Hematopoietic multipotent progenitor cell treated with erythropoietin and hydrocortisone succinate and interleukin-3 and kit ligand, for 6 days (in vitro differentiated cells): ENCODE data around the gene EME2.

Experiments
- DNase-seq: peaks from one replicate; pipeline ENCODE4 v3.0.0-alpha.2; 2015

Gene EME2

GRCh38 chr16:1745900-1746692, 26.5 kb upstream of the EME2 start:
- DNase-seq = no peak

- DNase-seq = no peak
Measured at GRCh38 chr16:1746693-1747195, 25.9 kb upstream of the EME2 start.

- no peak for DNase-seq
Measured at GRCh38 chr16:1747934-1748333, 24.7 kb upstream of the EME2 start.

- no peak for DNase-seq
Measured at GRCh38 chr16:1749152-1750117, 23.2 kb upstream of the EME2 start.

DNA sequence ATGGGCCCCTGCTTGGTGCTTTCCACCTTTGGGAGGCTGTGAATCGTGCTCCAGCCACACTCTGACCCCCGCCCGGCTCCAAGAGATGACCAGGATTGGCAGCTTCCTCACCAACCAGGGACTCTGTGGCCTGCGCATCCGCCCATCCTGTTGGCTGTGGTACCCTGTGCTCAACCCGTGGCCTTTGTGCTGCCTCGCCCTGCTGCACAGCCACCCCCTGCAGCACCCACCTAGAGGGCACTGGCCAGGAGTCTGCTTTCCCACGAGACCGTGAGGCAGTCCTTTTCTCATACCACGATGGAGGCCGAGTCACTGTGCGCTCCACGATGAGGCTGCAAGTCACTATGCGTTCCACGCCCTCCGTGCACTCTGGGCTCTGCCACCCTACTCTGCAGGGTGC, 20.7 kb upstream of the EME2 start:
- DNase-seq = no peak

DNA sequence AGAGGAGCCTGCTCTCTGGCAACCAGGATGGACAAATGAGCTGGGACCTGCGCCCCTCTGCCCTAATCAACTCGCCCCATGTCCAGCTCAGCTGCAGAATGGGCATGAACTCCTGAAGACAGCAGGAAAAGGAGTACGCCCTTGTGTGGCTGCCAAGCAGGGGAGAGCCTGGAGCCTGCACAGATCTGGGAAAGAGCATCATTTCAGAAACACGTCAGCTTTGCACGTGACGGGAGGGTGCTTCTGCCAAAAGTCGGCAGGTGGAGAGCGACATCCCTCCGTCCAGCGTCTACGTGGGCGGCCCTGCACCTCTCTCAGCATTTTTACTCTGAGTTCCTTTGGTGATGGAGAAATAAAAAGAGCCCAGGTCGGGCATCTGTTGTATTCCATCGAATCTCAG, 19.8 kb upstream of the EME2 start:
- no peak for DNase-seq

DNA sequence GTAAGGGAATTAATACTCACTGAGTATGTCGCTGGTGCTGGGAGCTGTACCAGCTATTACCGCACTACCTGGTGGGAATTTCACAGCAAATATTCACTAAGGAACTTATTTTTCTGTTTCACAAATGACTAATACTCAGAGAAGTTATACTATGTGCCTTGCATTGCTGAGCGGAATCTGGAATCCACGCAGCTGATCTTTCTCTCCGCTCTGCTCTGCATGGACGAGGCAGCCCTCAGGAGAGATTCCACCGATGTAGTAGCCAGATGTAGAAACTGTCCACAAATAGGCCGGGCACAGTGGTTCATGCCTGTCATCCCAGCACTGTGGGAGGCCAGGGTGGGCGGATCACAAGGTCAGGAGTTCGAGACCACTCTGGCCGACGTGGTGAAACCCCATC, 18.4 kb upstream of the EME2 start:
- no peak for DNase-seq

DNA sequence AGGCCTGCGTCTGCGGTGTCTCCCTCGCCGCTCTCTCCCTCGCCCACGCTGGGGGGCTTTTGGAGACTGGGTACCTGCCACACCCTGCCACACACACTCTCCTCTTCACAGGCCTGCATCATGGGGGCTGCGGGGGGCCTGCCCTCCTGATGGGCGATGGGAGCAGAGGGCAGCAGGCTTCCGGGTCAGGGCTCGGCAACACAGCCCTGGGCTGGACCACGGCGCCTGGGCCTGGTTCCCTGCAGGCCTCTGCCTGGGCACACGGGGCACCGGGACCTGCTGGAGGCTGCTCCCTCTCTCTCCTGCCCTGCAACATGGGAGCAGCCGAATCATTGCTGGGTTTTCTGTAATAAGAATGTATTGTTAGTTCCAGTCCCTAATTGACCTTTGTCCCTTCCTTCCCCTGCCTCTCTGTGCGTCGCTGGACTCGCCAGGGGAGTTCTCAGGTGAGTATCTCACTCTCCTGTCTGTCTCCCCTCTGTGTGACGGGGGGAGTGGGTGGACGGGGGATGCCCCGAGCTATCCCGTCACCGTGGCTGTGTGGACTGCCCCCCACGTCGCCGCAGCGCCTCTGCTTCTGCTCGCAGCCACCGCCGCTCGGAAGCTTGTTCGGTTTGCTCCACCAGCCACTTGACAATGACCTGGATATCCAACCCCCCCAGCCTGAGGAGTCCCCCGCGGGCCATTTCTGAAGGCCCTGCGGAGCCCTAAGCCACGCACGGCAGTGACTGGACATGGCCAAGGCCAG, 14.7 kb upstream of the EME2 start:
- no peak for DNase-seq

- no peak for DNase-seq
Measured at GRCh38 chr16:1758923-1759322, 13.7 kb upstream of the EME2 start.

GRCh38 chr16:1759511-1759910, 13.1 kb upstream of the EME2 start:
- DNase-seq = no peak

- no peak for DNase-seq
Measured at GRCh38 chr16:1760911-1761310, 11.7 kb upstream of the EME2 start.

DNA sequence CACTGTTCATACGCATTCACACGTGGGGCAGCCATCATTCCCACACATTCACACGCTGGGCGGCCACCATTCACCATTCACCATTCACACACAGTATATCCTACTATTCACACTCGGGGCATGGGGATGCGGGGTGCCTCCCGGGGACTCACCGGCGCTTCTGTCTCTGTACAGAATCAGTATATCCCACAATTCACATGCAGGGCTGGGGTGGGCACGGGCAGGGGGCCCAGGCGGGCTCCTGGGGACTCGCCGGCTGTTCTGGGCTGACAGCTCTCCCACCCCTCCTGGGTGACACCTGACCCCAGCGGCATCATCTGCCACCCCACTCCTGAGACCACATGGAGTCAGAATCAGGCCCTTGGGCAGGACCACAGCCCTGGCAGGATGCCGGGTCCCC, 10.9 kb upstream of the EME2 start:
- DNase-seq = no peak

DNA sequence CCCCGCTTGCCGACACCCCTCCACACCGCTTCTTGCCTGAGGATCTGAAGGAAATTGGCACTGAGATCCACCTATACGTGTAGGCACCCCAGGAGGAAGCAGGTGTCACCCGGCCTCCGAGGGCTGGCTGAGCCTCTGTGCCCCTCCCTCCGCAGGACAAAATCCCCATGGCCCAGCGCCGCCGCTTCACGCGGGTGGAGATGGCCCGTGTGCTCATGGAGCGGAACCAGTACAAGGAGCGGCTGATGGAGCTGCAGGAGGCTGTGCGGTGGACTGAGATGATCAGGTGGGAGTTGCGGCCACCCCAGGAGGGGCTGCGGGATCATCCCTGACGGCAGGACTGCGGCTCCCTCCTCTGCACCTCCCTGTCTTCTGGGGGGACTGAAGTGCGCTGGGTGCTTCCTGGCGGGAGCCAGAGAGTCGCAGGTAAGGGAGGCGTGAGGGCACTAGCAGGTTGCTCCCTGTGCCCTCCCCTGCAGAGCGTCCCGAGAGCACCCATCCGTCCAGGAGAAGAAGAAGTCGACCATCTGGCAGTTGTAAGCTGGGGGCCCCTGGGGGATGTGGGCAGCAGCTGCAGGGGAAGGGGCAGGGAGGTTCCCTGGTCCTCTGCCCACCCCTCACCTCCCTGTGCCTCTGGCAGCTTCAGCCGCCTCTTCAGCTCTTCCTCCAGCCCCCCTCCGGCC, 10.3 kb upstream of the EME2 start:
- no peak for DNase-seq

DNA sequence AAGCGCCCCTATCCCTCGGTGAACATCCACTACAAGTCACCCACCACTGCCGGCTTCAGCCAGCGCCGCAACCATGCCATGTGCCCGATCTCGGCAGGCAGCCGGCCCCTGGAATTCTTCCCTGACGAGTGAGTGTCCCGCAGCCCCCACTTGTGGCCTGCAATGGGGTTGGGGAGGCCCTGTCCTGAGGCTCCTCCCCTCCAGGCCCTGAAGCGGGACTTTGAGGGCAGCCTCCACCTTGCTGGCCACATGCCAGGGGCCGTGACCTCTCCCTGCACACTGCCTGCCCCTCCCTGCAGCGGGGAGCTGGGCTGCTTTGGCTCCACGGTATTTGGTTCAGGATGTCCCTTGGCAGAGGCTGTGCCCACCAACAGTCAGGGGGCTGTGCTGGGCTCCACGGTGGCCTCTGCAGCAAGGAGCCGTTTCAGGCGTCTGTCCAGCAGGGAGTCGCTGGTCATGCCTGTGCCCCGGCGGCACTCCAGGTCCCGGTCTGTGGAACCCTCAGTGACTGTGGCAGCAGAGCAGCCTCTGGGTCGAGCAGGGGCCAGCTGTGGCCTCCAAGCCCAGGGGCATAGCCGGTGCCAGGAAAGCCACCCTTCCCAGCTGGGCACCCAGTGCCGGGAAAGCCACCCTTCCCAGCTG, 9.6 kb upstream of the EME2 start:
- no peak for DNase-seq

- no peak for DNase-seq
Measured at GRCh38 chr16:1763521-1764511, 8.8 kb upstream of the EME2 start.

- DNase-seq = no peak
Measured at GRCh38 chr16:1764971-1765370, 7.6 kb upstream of the EME2 start.

GRCh38 chr16:1765826-1766225, 6.8 kb upstream of the EME2 start:
- DNase-seq = no peak

DNA sequence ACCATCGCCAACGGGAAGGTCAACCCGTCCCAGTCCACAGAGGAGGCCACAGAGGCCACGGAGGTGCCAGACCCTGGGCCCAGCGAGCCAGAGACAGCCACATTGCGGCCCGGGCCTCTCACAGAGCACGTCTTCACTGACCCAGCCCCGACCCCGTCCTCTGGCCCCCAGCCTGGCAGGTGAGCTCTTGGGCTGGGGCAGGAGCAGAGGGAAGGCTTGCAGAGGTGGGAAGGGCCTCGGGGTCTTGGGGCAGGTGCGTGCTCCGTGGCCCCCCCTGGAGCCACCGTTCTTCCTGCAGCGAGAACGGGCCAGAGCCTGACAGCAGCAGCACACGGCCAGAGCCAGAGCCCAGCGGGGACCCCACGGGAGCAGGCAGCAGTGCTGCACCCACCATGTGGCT, 6.4 kb upstream of the EME2 start:
- no peak for DNase-seq

GRCh38 chr16:1766701-1767100, 5.9 kb upstream of the EME2 start:
- DNase-seq = no peak

DNA sequence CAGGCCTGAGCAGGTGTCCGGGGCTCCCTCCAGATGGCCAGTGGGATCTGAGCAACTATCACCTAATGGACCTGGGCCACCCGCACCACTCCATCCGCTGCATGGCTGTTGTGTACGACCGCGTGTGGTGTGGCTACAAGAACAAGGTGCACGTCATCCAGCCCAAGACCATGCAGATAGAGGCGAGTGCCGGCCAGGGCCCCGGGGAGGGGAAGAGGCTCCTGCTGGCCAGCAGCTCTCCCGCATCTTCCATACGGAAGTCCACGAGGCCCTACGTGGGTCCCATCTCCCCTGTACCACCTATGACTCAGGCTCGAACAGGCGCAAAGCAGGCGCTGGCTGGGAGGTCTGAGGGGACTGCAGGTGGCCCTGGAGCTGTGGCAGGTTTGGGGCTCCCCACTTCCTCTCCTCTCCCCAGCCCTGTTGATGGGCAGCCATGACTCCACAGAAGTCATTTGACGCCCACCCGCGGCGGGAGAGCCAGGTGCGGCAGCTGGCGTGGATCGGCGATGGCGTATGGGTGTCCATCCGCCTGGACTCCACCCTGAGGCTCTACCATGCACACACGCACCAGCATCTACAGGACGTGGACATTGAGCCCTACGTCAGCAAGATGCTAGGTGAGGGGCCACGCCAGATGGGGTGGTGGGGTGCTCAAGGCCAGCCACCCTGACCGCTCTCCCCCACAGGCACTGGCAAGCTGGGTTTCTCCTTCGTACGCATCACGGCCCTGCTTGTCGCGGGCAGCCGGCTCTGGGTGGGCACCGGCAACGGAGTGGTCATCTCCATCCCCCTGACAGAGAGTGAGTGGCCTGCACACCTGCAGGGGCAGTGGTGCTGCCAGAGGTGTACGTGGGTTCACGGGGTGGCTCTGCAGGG, 5.3 kb upstream of the EME2 start:
- DNase-seq = no peak
